HEK293 (cell line): ENCODE measurements around the gene MAP3K15.
A peak's percentile ranks its signal among the peaks of the same experiment; 100 is the strongest.

ENCODE experiments used
- EGR2 ChIP-seq: fragments of 450-650 bp; formaldehyde crosslinking; IDR thresholded peaks from 2 replicates; pipeline ENCODE4 v1.5.1; 2016; ENCODE audit warnings: low read depth, missing biosample characterization, missing genetic modification characterization
- GLI2 ChIP-seq: fragments of 450-650 bp; formaldehyde crosslinking; IDR thresholded peaks from 2 replicates; pipeline ENCODE4; 2017; ENCODE audit warnings: missing biosample characterization, missing genetic modification characterization, low read depth, borderline replicate concordance
- GLIS1 ChIP-seq: fragments of 450-650 bp; formaldehyde crosslinking; IDR thresholded peaks from 2 replicates; pipeline ENCODE4 v1.5.1; 2016; ENCODE audit warnings: missing biosample characterization, missing genetic modification characterization
- GLIS2 ChIP-seq: fragments of 450-650 bp; formaldehyde crosslinking; IDR thresholded peaks from 2 replicates; pipeline ENCODE4 v1.5.1; 2016; ENCODE audit warnings: missing biosample characterization, missing genetic modification characterization
- KLF10 ChIP-seq: fragments of 450-650 bp; IDR thresholded peaks from 2 replicates; pipeline ENCODE4 v1.5.1; 2018; ENCODE audit warnings: missing biosample characterization, mild to moderate bottlenecking, missing genetic modification characterization
- KLF17 ChIP-seq: fragments of 450-650 bp; formaldehyde crosslinking; IDR thresholded peaks from 2 replicates; pipeline ENCODE4 v1.5.1; 2016; ENCODE audit warnings: missing biosample characterization, missing genetic modification characterization
- SETDB1 ChIP-seq: IDR thresholded peaks from one replicate; pipeline ENCODE4 v1.6.1; 2017; ENCODE audit warnings: mild to moderate bottlenecking, low read length, moderate library complexity, mixed read lengths; ENCODE audit not compliant: insufficient read length
- SP2 ChIP-seq: fragments of 450-650 bp; formaldehyde crosslinking; IDR thresholded peaks from 2 replicates; pipeline ENCODE4 v1.5.1; 2016; ENCODE audit warnings: missing biosample characterization, missing genetic modification characterization
- YY2 ChIP-seq: fragments of 450-650 bp; formaldehyde crosslinking; IDR thresholded peaks from 2 replicates; pipeline ENCODE4 v1.5.1; 2016; ENCODE audit warnings: missing biosample characterization, missing genetic modification characterization
- ZBTB26 ChIP-seq: fragments of 450-650 bp; formaldehyde crosslinking; optimal IDR thresholded peaks from 2 replicates; pipeline ENCODE3; 2016; ENCODE audit warnings: missing biosample characterization, mild to moderate bottlenecking, missing genetic modification characterization
- ZBTB6 ChIP-seq: fragments of 450-650 bp; formaldehyde crosslinking; IDR thresholded peaks from 2 replicates; pipeline ENCODE4 v1.5.1; 2017; ENCODE audit warnings: missing biosample characterization, missing genetic modification characterization
- ZFP69B ChIP-seq: fragments of 450-650 bp; formaldehyde crosslinking; IDR thresholded peaks from 2 replicates; pipeline ENCODE4 v1.5.1; 2016; ENCODE audit warnings: missing biosample characterization, missing genetic modification characterization
- ZNF114 ChIP-seq: fragments of 450-650 bp; formaldehyde crosslinking; IDR thresholded peaks from 2 replicates; pipeline ENCODE4 v1.5.0; 2017; ENCODE audit warnings: missing biosample characterization, missing genetic modification characterization
- ZNF146 ChIP-seq: fragments of 450-650 bp; formaldehyde crosslinking; IDR thresholded peaks from 2 replicates; pipeline ENCODE4 v1.5.1; 2016; ENCODE audit warnings: missing biosample characterization, missing genetic modification characterization
- ZNF18 ChIP-seq: fragments of 450-650 bp; formaldehyde crosslinking; IDR thresholded peaks from 2 replicates; pipeline ENCODE4 v1.5.1; 2016; ENCODE audit warnings: missing biosample characterization, missing genetic modification characterization
- ZNF280D ChIP-seq: fragments of 450-650 bp; formaldehyde crosslinking; IDR thresholded peaks from 2 replicates; pipeline ENCODE4 v1.5.1; 2016; ENCODE audit warnings: missing biosample characterization, missing genetic modification characterization
- ZNF335 ChIP-seq: fragments of 450-650 bp; formaldehyde crosslinking; conservative IDR thresholded peaks from 2 replicates; pipeline ENCODE4 v1.5.1; 2016; ENCODE audit warnings: missing biosample characterization, missing genetic modification characterization
- ZNF423 ChIP-seq: fragments of 450-650 bp; formaldehyde crosslinking; IDR thresholded peaks from 2 replicates; pipeline ENCODE4 v1.5.1; 2016; ENCODE audit warnings: missing biosample characterization, missing genetic modification characterization
- ZNF530 ChIP-seq: fragments of 450-650 bp; formaldehyde crosslinking; IDR thresholded peaks from 2 replicates; pipeline ENCODE4 v1.5.1; 2016; ENCODE audit warnings: low read depth, missing biosample characterization, missing genetic modification characterization
- ZNF549 ChIP-seq: fragments of 450-650 bp; IDR thresholded peaks from 2 replicates; pipeline ENCODE4 v1.5.1; 2018; ENCODE audit warnings: missing biosample characterization, missing genetic modification characterization, mild to moderate bottlenecking, inconsistent platforms, moderate library complexity
- ZNF600 ChIP-seq: fragments of 450-650 bp; formaldehyde crosslinking; IDR thresholded peaks from 2 replicates; pipeline ENCODE4 v1.5.1; 2016; ENCODE audit warnings: missing biosample characterization, missing genetic modification characterization
- ZNF623 ChIP-seq: fragments of 450-650 bp; formaldehyde crosslinking; IDR thresholded peaks from 2 replicates; pipeline ENCODE4 v1.5.1; 2016; ENCODE audit warnings: missing biosample characterization, missing genetic modification characterization
- ZNF707 ChIP-seq: fragments of 450-650 bp; formaldehyde crosslinking; IDR thresholded peaks from 2 replicates; pipeline ENCODE4 v1.5.1; 2016; ENCODE audit warnings: missing biosample characterization, missing genetic modification characterization
- ZNF830 ChIP-seq: fragments of 450-650 bp; IDR thresholded peaks from 2 replicates; pipeline ENCODE4 v1.5.0; 2018; ENCODE audit warnings: missing biosample characterization, missing genetic modification characterization, low read depth, mild to moderate bottlenecking, moderate library complexity
- TF ChIP-seq, protein P1 (sequence below): fragments of 450-650 bp; formaldehyde crosslinking; IDR thresholded peaks from 2 replicates; pipeline ENCODE4 v1.5.1; 2016; ENCODE audit warnings: missing biosample characterization, missing genetic modification characterization
- TF ChIP-seq, protein P2 (sequence below): fragments of 450-650 bp; formaldehyde crosslinking; IDR thresholded peaks from 2 replicates; pipeline ENCODE4 v1.5.1; 2016; ENCODE audit warnings: missing biosample characterization, missing genetic modification characterization
- TF ChIP-seq, protein P3 (sequence below): sonication (generic); formaldehyde crosslinking; IDR thresholded peaks from 2 replicates; pipeline ENCODE4 v1.8.1; 2022; ENCODE audit warnings: mild to moderate bottlenecking, moderate library complexity, missing genetic modification reagents

The MAP3K15 gene

GRCh38 chrX:19343535-19344408, 171.5 kb downstream of the MAP3K15 start, which contains the start of gene PDHA1 (continued):
- TF ChIP-seq ZBTB6, result no peak
- TF ChIP-seq, protein P1, sequence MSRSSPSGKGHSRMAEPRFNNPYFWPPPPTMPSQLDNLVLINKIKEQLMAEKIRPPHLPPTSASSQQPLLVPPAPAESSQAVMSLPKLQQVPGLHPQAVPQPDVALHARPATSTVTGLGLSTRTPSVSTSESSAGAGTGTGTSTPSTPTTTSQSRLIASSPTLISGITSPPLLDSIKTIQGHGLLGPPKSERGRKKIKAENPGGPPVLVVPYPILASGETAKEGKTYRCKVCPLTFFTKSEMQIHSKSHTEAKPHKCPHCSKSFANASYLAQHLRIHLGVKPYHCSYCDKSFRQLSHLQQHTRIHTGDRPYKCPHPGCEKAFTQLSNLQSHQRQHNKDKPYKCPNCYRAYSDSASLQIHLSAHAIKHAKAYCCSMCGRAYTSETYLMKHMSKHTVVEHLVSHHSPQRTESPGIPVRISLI (tag by site-specific recombination), result no peak
- TF ChIP-seq KLF10 (tag by site-specific recombination), result no peak
- no peak for TF ChIP-seq ZNF549 (tag by site-specific recombination)
- TF ChIP-seq EGR2 (tag by site-specific recombination), result peak; percentile 93
- TF ChIP-seq, protein P2, sequence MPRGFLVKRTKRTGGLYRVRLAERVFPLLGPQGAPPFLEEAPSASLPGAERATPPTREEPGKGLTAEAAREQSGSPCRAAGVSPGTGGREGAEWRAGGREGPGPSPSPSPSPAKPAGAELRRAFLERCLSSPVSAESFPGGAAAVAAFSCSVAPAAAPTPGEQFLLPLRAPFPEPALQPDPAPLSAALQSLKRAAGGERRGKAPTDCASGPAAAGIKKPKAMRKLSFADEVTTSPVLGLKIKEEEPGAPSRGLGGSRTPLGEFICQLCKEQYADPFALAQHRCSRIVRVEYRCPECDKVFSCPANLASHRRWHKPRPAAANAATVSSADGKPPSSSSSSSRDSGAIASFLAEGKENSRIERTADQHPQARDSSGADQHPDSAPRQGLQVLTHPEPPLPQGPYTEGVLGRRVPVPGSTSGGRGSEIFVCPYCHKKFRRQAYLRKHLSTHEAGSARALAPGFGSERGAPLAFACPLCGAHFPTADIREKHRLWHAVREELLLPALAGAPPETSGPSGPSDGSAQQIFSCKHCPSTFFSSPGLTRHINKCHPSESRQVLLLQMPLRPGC (tag by site-specific recombination), result no peak
- TF ChIP-seq GLIS1, result peak; percentile 83
- TF ChIP-seq ZNF114 (tag by site-specific recombination), result no peak
- no peak for TF ChIP-seq ZNF280D
- 0 out of 2 replicates have a peak, but pooled peaks have one; percentile 44 for TF ChIP-seq ZFP69B (tag by site-specific recombination)
- TF ChIP-seq ZNF623, result no peak
- peak; percentile 96 for TF ChIP-seq GLIS2 (tag by site-specific recombination)
- TF ChIP-seq ZNF830 (tag by site-specific recombination), result no peak
- peak; percentile 75 for TF ChIP-seq ZBTB26 (tag by site-specific recombination)
- peak; percentile 53; the same call in 1 of the 2 replicates for TF ChIP-seq KLF17 (tag by site-specific recombination)
- TF ChIP-seq ZNF600 (tag by site-specific recombination), result peak; percentile 91
- TF ChIP-seq ZNF423 (tag by site-specific recombination), result peak; percentile 67; the same call in 1 of the 2 replicates
- TF ChIP-seq YY2 (tag by site-specific recombination), result no peak
- TF ChIP-seq SETDB1, result no peak
- no peak for TF ChIP-seq ZNF707 (tag by site-specific recombination)
- no peak for TF ChIP-seq ZNF18 (tag by site-specific recombination)
- peak; percentile 62 for TF ChIP-seq ZNF335 (tag by site-specific recombination)
- no peak for TF ChIP-seq ZNF530
- TF ChIP-seq ZNF146 (tag by site-specific recombination), result no peak
- TF ChIP-seq GLI2 (tag by site-specific recombination), result no peak
- TF ChIP-seq SP2 (tag by site-specific recombination), result peak; percentile 96
- TF ChIP-seq, protein P3, sequence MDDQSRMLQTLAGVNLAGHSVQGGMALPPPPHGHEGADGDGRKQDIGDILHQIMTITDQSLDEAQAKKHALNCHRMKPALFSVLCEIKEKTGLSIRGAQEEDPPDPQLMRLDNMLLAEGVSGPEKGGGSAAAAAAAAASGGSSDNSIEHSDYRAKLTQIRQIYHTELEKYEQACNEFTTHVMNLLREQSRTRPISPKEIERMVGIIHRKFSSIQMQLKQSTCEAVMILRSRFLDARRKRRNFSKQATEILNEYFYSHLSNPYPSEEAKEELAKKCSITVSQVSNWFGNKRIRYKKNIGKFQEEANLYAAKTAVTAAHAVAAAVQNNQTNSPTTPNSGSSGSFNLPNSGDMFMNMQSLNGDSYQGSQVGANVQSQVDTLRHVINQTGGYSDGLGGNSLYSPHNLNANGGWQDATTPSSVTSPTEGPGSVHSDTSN (CRISPR knock-in tag), result peak; percentile 31; the same call in 1 of the 2 replicates
